PC-3 (cell line): ENCODE data around the gene SCCPDH.

Experiments
- CTCF ChIP-seq: fragments of 300-600 bp; sonication (generic); conservative IDR thresholded peaks from 2 replicates; pipeline ENCODE4 v1.5.1; 2017; ENCODE audit warnings: antibody characterized with exemption, low read depth, mild to moderate bottlenecking, low read length
- EZH2 ChIP-seq: fragments of 300-600 bp; sonication (generic); IDR thresholded peaks from one replicate; pipeline ENCODE4 v1.6.1; 2017; ENCODE audit warnings: antibody characterized with exemption, mild to moderate bottlenecking, low read length; ENCODE audit not compliant: unreplicated experiment
- EZH2phosphoT487 ChIP-seq: fragments of 300-600 bp; sonication (generic); IDR thresholded peaks from 2 replicates; pipeline ENCODE4 v1.6.1; 2018; ENCODE audit warnings: mild to moderate bottlenecking, antibody characterized with exemption, low read length, borderline replicate concordance

GRCh38 chr1:246735735-246736134, 11.5 kb downstream of the SCCPDH start:
- TF ChIP-seq CTCF (no peak), EZH2 (no peak), EZH2phosphoT487 (no peak)
